ENCODE data around the gene AGBL1. TPM values are rescaled to one million over a fixed set of nuclear protein-coding genes. Genes with fewer than 3 reads are reported as not detected.

The AGBL1 gene
- total and polyA plus RNA-seq, 9 donors = under 0.01 to 0.02 TPM; not detected in 7

GRCh38 chr15:86403914-86404583, 324.4 kb downstream of the AGBL1 start:
- Histone ChIP-seq H3K36me3 (no peaks in the 10 kb centered on the region), H3K9me3 (no peaks in the 10 kb centered on the region), H3K27me3 (no peaks in the 10 kb centered on the region), H3K4me1 (ENCODE audit: insufficient read depth) (no peaks in the 10 kb centered on the region), H3K27ac (no peak overlapping the region), H3K4me3 (no peak overlapping the region)
- intact Hi-C loops (cut with DNase I) = no loop called here
- DNase-seq = no peak
- WGBS, 3 donors = 64 to 69% (median 68%) methylated on average over 3 of the region's 3 CpGs
- TF ChIP-seq EP300 (IDR thresholded peaks at IDR 0.05) = no peak
- no peak for TF ChIP-seq CTCF (IDR thresholded peaks at IDR 0.05)
- no peak for TF ChIP-seq POLR2A (IDR thresholded peaks at IDR 0.05)

GRCh38 chr15:86408261-86408660, 328.6 kb downstream of the AGBL1 start:
- intact Hi-C loops (cut with DNase I) = no loop called here
- TF ChIP-seq CTCF (IDR thresholded peaks at IDR 0.05) (no peak), POLR2A (IDR thresholded peaks at IDR 0.05) (no peak), EP300 (IDR thresholded peaks at IDR 0.05) (no peak)
- Histone ChIP-seq H3K27me3 (no peaks in the 10 kb centered on the region), H3K27ac (no peak overlapping the region), H3K4me3 (no peak overlapping the region), H3K36me3 (no peaks in the 10 kb centered on the region), H3K9me3 (no peaks in the 10 kb centered on the region), H3K4me1 (ENCODE audit: insufficient read depth) (no peaks in the 10 kb centered on the region)
- DNase-seq = no peak
- 69 to 86% (median 79%) methylated on average over 3 of the region's 3 CpGs for WGBS, 3 donors

GRCh38 chr15:86411916-86412315, 332.2 kb downstream of the AGBL1 start:
- TF ChIP-seq POLR2A (IDR thresholded peaks at IDR 0.05) (no peak), CTCF (IDR thresholded peaks at IDR 0.05) (no peak), EP300 (IDR thresholded peaks at IDR 0.05) (no peak)
- no peak for DNase-seq
- Histone ChIP-seq H3K36me3 (no peaks in the 10 kb centered on the region), H3K4me3 (no peak overlapping the region), H3K4me1 (ENCODE audit: insufficient read depth) (no peaks in the 10 kb centered on the region), H3K9me3 (no peaks in the 10 kb centered on the region), H3K27me3 (no peaks in the 10 kb centered on the region), H3K27ac (no peak overlapping the region)
- intact Hi-C loops (cut with DNase I) = no loop called here
- 44 to 54% (median 52%) methylated on average over 2 of the region's 2 CpGs for WGBS, 3 donors

- DNase-seq = no peak
- TF ChIP-seq EP300 (IDR thresholded peaks at IDR 0.05) (no peak), CTCF (IDR thresholded peaks at IDR 0.05) (no peak), POLR2A (IDR thresholded peaks at IDR 0.05) (no peak)
- WGBS, 3 donors = 36 to 44% (median 41%) methylated on average over 1 of the region's 1 CpG
- no peaks in the 10 kb centered on the region for H3K9me3 ChIP-seq
- no peaks in the 10 kb centered on the region for H3K27me3 ChIP-seq
- no peak overlapping the region for H3K27ac ChIP-seq
- H3K36me3 ChIP-seq = no peaks in the 10 kb centered on the region
- no peaks in the 10 kb centered on the region for H3K4me1 ChIP-seq (ENCODE audit: insufficient read depth)
- intact Hi-C loops (cut with DNase I) = no loop called here
- no peak overlapping the region for H3K4me3 ChIP-seq
Measured at GRCh38 chr15:86413191-86413590, 333.5 kb downstream of the AGBL1 start.
